ENCODE measurements around the gene KCNRG. TPM values are rescaled to one million over a fixed set of nuclear protein-coding genes. Genes with fewer than 3 reads are reported as not detected.
"Not testable (repeated sequence)": the region's sequence is repeated elsewhere in the genome, so short reads cannot be mapped to it uniquely, and the experiment has no call there.

KCNRG gene
- total RNA-seq, 4 donors from 2014 or later = 1.1 to 3.6 (median 2.9) TPM; not detected in 1

- 36 to 44% methylated on average over 8 of the region's 8 CpGs for WGBS, 2 donors
- TF ChIP-seq CTCF (IDR thresholded peaks at IDR 0.05) (peak; percentile 73 to 90 (median 88)), POLR2A (IDR thresholded peaks at IDR 0.05) (no peak)
- H3K27ac ChIP-seq = peak overlapping the region in 1 of 4 donors; percentile 18
- H3K36me3 ChIP-seq = no peaks in the 10 kb centered on the region
- intact Hi-C loops (cut with DNase I) = loop anchor here (5.0 to 10.0 kb wide), 2 partner anchors 936 to 1098 kb away; no protein-coding TSS in a partner anchor
- H3K9me3 ChIP-seq = no peaks in the 10 kb centered on the region
- H3K4me1 ChIP-seq = peaks cover 0 to 13% (median 0%) of the 10 kb centered on the region in 3 donors
- H3K4me3 ChIP-seq = no peak overlapping the region
- H3K27me3 ChIP-seq = no peaks in the 10 kb centered on the region
- DNase-seq = peak; percentile 2
These were observed 38.7 kb upstream of the KCNRG start for GRCh38 chr13:49976314-49977258.

- intact Hi-C loops (cut with DNase I) = loop anchor here (5.0 to 10.0 kb wide), 2 partner anchors 934 to 1097 kb away; no protein-coding TSS in a partner anchor
- whole genome bisulfite sequencing, 2 donors = 82 to 86% methylated on average over 2 to 3 of the region's 3 CpGs
These were observed 37.3 kb upstream of the KCNRG start for GRCh38 chr13:49977992-49978391.

GRCh38 chr13:49980266-49980665 is 35.0 kb upstream of the KCNRG start:
- no peak overlapping the region for H3K27ac ChIP-seq

More at GRCh38 chr13:49977992-49978391, 37.3 kb upstream of the KCNRG start:
- Histone ChIP-seq H3K36me3 (no peaks in the 10 kb centered on the region), H3K9me3 (no peaks in the 10 kb centered on the region), H3K27me3 (no peaks in the 10 kb centered on the region), H3K4me1 (peaks cover 0 to 13% (median 0%) of the 10 kb centered on the region in 3 donors), H3K4me3 (no peak overlapping the region), H3K27ac (no peak overlapping the region)
- DNase-seq = no peak
- TF ChIP-seq POLR2A (IDR thresholded peaks at IDR 0.05) (no peak), CTCF (IDR thresholded peaks at IDR 0.05) (no peak)

GRCh38 chr13:49985129-49985528 is 30.1 kb upstream of the KCNRG start:
- H3K27ac ChIP-seq = no peak overlapping the region
- no peaks in the 10 kb centered on the region for H3K27me3 ChIP-seq
- H3K36me3 ChIP-seq = no peaks in the 10 kb centered on the region
- intact Hi-C loops (cut with DNase I) = loop anchor here (10.0 kb wide), 1 partner anchor 540 kb away; no protein-coding TSS in a partner anchor
- H3K4me1 ChIP-seq = peaks cover 0 to 19% (median 0%) of the 10 kb centered on the region in 3 donors
- WGBS, 2 donors = 41 to 44% methylated on average over 2 of the region's 2 CpGs
- H3K9me3 ChIP-seq = no peaks in the 10 kb centered on the region
- no peak overlapping the region for H3K4me3 ChIP-seq
- TF ChIP-seq CTCF (IDR thresholded peaks at IDR 0.05) (no peak), POLR2A (IDR thresholded peaks at IDR 0.05) (no peak)
- no peak for DNase-seq

More at GRCh38 chr13:49980266-49980665, 35.0 kb upstream of the KCNRG start:
- H3K27me3 ChIP-seq = no peaks in the 10 kb centered on the region
- no peaks in the 10 kb centered on the region for H3K36me3 ChIP-seq
- no peak overlapping the region for H3K4me3 ChIP-seq
- H3K9me3 ChIP-seq = no peaks in the 10 kb centered on the region
- intact Hi-C loops (cut with DNase I) = loop anchor here (10.0 kb wide), 1 partner anchor 545 kb away; no protein-coding TSS in a partner anchor
- no peak for DNase-seq
- H3K4me1 ChIP-seq = peaks cover 0 to 24% (median 0%) of the 10 kb centered on the region in 3 donors
- no peak for TF ChIP-seq POLR2A (IDR thresholded peaks at IDR 0.05)
- no peak for TF ChIP-seq CTCF (IDR thresholded peaks at IDR 0.05)

GRCh38 chr13:49986471-49986870 is 28.8 kb upstream of the KCNRG start:
- Histone ChIP-seq H3K4me3 (no peak overlapping the region), H3K4me1 (peaks cover 0 to 25% (median 0%) of the 10 kb centered on the region in 3 donors), H3K27me3 (no peaks in the 10 kb centered on the region), H3K27ac (no peak overlapping the region), H3K9me3 (no peaks in the 10 kb centered on the region), H3K36me3 (no peaks in the 10 kb centered on the region)
- intact Hi-C loops (cut with DNase I) = loop anchor here (10.0 kb wide), 1 partner anchor 538 kb away; no protein-coding TSS in a partner anchor
- 84 to 90% methylated on average over 7 of the region's 7 CpGs for WGBS, 2 donors
- no peak for DNase-seq
- TF ChIP-seq CTCF (IDR thresholded peaks at IDR 0.05) (no peak), POLR2A (IDR thresholded peaks at IDR 0.05) (no peak)

GRCh38 chr13:49990612-49991011 is 24.6 kb upstream of the KCNRG start:
- 43 to 64% methylated on average over 6 of the region's 6 CpGs for WGBS, 2 donors
- intact Hi-C loops (cut with DNase I) = not testable (repeated sequence)
- peaks cover 0 to 14% (median 0%) of the 10 kb centered on the region in 3 donors for H3K4me1 ChIP-seq

More at GRCh38 chr13:49990612-49991011, 24.6 kb upstream of the KCNRG start:
- not testable (repeated sequence) for H3K27ac ChIP-seq, H3K9me3 ChIP-seq, DNase-seq, H3K27me3 ChIP-seq, H3K4me3 ChIP-seq, H3K36me3 ChIP-seq
